ENCODE data around the gene ADIRF. TPM values are rescaled to one million over a fixed set of nuclear protein-coding genes. Genes with fewer than 3 reads are reported as not detected.

The ADIRF gene
- total and polyA plus RNA-seq, 10 donors, result 23.9 to 139 (median 56.7) TPM

DNA sequence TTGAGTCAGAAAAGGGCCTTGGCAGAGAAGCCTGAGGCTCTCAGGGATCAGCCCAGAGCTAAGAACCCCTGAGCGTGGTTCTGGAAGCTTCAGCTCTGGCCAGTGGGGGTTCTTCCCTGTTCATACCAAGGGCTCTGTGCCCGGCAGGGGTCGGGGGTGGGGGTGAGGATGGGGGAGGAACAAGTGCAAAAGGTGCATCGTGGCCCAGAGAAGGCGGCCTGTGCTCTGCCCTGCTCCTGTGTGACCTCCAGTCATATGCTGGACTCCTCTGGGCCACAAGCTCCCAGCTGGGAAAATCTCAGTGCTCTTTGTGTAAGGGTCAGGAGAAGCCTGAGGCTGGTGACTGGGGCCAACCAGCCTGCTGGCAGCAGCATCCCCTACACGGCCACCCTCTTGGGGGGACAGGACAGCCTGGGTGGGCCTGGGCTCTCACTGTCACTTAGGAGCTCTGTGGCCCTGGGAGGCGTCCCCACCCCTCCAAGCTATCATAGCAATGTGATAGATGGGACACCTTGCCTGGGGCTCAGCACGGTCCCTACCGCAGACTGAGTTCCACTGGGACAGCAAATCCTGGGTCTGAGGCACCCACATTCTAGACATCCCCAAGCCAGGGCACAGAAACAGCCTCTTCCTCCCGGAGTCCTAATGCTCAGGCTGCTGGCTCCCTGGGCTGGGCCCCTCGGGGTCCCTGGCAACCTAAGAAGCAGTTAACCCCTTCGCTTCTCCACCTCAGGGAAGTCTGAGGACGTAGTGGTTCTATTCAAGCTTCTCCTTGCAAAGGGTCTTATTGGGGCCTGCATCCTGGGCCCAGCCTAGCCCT, 13.4 kb upstream of the ADIRF start:
- peak; percentile 66 for DNase-seq
- TF ChIP-seq POLR2AphosphoS5 (IDR thresholded peaks at IDR 0.05), result no peak
- TF ChIP-seq, protein P1, sequence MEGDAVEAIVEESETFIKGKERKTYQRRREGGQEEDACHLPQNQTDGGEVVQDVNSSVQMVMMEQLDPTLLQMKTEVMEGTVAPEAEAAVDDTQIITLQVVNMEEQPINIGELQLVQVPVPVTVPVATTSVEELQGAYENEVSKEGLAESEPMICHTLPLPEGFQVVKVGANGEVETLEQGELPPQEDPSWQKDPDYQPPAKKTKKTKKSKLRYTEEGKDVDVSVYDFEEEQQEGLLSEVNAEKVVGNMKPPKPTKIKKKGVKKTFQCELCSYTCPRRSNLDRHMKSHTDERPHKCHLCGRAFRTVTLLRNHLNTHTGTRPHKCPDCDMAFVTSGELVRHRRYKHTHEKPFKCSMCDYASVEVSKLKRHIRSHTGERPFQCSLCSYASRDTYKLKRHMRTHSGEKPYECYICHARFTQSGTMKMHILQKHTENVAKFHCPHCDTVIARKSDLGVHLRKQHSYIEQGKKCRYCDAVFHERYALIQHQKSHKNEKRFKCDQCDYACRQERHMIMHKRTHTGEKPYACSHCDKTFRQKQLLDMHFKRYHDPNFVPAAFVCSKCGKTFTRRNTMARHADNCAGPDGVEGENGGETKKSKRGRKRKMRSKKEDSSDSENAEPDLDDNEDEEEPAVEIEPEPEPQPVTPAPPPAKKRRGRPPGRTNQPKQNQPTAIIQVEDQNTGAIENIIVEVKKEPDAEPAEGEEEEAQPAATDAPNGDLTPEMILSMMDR (IDR thresholded peaks at IDR 0.05 in 8 of 11, conservative IDR thresholded peaks at IDR 0.05 in 3 of 11), result no peak
- TF ChIP-seq POLR2A (IDR thresholded peaks at IDR 0.05), result no peak
- Histone ChIP-seq H3K27me3 (replicated peaks in 1 of 7) (peaks cover 0 to 12% (median 0%) of the 10 kb centered on the region in 7 donors), H3K4me3 (peak overlapping the region in 7 of 8 donors; percentile 36 to 72 (median 51)), H3K27ac (peak overlapping the region; percentile 49 to 87 (median 76)), H3K9me3 (peaks cover 0 to 27% (median 20%) of the 10 kb centered on the region in 8 donors), H3K36me3 (no peaks in the 10 kb centered on the region), H3K4me1 (peaks cover 1 to 67% (median 37%) of the 10 kb centered on the region in 6 donors)
- 65 to 76% (median 75%) methylated on average over 11 to 13 of the region's 13 CpGs for WGBS, 5 donors
- intact Hi-C loops (cut with DNase I; ENCODE audit: low total_unique reads), result no loop called here

GRCh38 chr10:86955501-86956194, 12.6 kb upstream of the ADIRF start:
- H3K27me3 ChIP-seq (replicated peaks in 1 of 7), result peaks cover 0 to 19% (median 0%) of the 10 kb centered on the region in 7 donors
- H3K27ac ChIP-seq, result peak overlapping the region; percentile 49 to 87 (median 76)

DNA sequence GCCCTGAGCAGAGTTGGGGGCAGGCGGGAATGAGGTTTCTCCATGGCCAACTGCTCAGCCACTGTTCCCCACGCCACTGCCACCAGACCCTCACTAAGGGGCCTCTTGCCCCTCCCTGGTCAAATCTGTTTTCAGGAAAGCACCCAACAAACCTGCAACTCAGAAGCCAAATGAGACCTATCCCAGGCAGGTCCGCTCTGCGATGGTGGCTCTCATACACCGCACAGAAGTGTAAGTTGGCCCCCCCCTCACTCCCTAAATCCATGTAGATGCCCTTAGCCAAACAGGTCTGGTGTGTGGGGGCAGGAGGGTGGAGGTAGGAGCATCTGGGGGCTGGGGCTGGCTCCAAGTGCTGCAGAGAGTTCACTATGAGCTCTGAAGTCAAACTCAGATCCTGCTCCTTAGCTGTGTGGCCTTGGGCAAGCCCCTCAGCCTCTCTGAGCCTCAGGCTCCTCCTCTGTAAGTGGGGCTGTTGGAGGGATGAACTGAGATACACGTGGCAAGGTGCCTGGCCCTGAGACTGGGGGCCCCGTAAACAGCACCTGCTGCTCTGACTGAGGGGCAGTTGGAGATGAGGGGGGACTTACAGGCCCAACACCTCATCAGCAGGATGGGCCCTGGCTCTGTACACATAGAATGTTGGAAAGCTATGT, 12.0 kb upstream of the ADIRF start:
- H3K4me1 ChIP-seq, result peaks cover 8 to 81% (median 43%) of the 10 kb centered on the region in 6 donors
- intact Hi-C loops (cut with DNase I; ENCODE audit: low total_unique reads), result no loop called here
- peak; percentile 62 for DNase-seq
- TF ChIP-seq POLR2A (IDR thresholded peaks at IDR 0.05) (no peak), POLR2AphosphoS5 (IDR thresholded peaks at IDR 0.05) (no peak)
- TF ChIP-seq, protein P1 (IDR thresholded peaks at IDR 0.05 in 8 of 11, conservative IDR thresholded peaks at IDR 0.05 in 3 of 11), result no peak
- peaks cover 0 to 27% (median 20%) of the 10 kb centered on the region in 8 donors for H3K9me3 ChIP-seq
- peak overlapping the region; percentile 27 to 72 (median 50) for H3K4me3 ChIP-seq
- H3K36me3 ChIP-seq, result peaks cover 0 to 5% (median 0%) of the 10 kb centered on the region in 6 donors
- H3K27ac ChIP-seq, result peak overlapping the region; percentile 21 to 87 (median 76)
- 53 to 74% (median 60%) methylated on average over 6 to 7 of the region's 7 CpGs for WGBS, 5 donors
- peaks cover 0 to 22% (median 0%) of the 10 kb centered on the region in 7 donors for H3K27me3 ChIP-seq (replicated peaks in 1 of 7)

More at GRCh38 chr10:86955501-86956194, 12.6 kb upstream of the ADIRF start:
- Histone ChIP-seq H3K36me3 (no peaks in the 10 kb centered on the region), H3K9me3 (peaks cover 0 to 27% (median 20%) of the 10 kb centered on the region in 8 donors), H3K4me3 (peak overlapping the region; percentile 27 to 72 (median 50)), H3K4me1 (peaks cover 7 to 74% (median 40%) of the 10 kb centered on the region in 6 donors)
- intact Hi-C loops (cut with DNase I; ENCODE audit: low total_unique reads), result no loop called here
- WGBS, 5 donors, result 45 to 56% (median 50%) methylated on average over 15 to 16 of the region's 16 CpGs
- peak; percentile 82 for DNase-seq
- no peak for TF ChIP-seq POLR2A (IDR thresholded peaks at IDR 0.05)
- TF ChIP-seq, protein P1 (IDR thresholded peaks at IDR 0.05 in 8 of 11, conservative IDR thresholded peaks at IDR 0.05 in 3 of 11), result no peak
- peak; percentile 31 to 80 (median 72) for TF ChIP-seq POLR2AphosphoS5 (IDR thresholded peaks at IDR 0.05)

All from spleen (tissue), 11 donors.